ENCODE results near the gene ANXA7. TPM values are rescaled to one million over a fixed set of nuclear protein-coding genes. Genes with fewer than 3 reads are reported as not detected.
"Not testable (repeated sequence)": the region's sequence is repeated elsewhere in the genome, so short reads cannot be mapped to it uniquely, and the experiment has no call there.

Gene ANXA7
- total and polyA plus RNA-seq, 3 donors from 2014 or later: 43.9 to 76.3 (median 64.5) TPM

DNA sequence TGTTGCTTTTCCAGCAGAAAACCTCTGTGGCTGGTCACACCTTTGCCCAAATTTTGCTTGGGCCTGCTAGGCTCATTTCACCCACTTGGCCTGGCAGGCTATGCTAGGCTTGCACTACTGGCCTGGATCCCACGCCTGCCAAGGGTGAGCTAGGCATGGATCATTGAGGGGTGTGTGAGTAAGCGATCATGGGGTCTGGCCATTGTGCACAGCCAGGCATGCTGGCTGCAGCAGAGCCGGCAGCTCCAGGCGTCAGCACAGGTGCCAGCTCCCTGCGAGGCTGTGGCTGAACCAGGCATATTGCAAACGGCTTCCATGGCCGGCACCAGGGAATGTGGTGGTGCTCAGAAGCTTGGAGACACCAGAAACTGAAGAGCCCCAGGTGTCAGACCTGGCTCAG, 74.4 kb downstream of the ANXA7 start:
- no peaks in the 10 kb centered on the region for H3K36me3 ChIP-seq (ENCODE audit: low read depth, missing control alignments)
- no peaks in the 10 kb centered on the region for H3K27me3 ChIP-seq
- intact Hi-C loops (cut with DNase I; ENCODE audit: low total_unique reads): no loop called here
- TF ChIP-seq CTCF (IDR thresholded peaks at IDR 0.05): no peak
- TF ChIP-seq POLR2A (IDR thresholded peaks at IDR 0.05): no peak
- H3K9me3 ChIP-seq: no peaks in the 10 kb centered on the region
- no peak overlapping the region for H3K27ac ChIP-seq
- no peak overlapping the region for H3K4me3 ChIP-seq
- WGBS, 2 donors: 90 to 92% methylated on average over 7 of the region's 7 CpGs
- no peaks in the 10 kb centered on the region for H3K4me1 ChIP-seq
- DNase-seq: no peak

GRCh38 chr10:73338801-73339368, 75.0 kb downstream of the ANXA7 start:
- no peak for DNase-seq

DNA sequence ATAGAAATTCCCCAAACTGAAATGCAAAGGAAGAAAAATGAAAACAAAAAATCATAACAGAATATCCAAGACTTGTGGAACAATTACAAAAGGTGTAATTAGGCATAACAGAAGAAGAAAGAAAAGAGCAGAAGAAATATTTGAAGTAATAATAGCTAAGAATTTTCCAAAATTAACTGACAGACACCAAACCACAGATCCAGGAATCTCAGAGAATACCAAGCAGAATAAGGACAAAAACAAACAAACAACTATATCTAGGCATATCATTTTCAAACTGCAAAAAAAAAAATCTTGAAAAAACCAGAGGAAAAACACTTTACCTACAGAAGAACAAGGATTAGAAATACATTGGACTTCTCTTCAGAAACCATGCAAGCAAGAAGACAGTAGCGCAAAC, 80.7 kb downstream of the ANXA7 start:
- DNase-seq: no peak
- intact Hi-C loops (cut with DNase I; ENCODE audit: low total_unique reads): no loop called here
- H3K4me3 ChIP-seq: no peak overlapping the region
- TF ChIP-seq CTCF (IDR thresholded peaks at IDR 0.05) (no peak), POLR2A (IDR thresholded peaks at IDR 0.05) (no peak)
- 96 to 100% methylated on average over 1 of the region's 1 CpG for WGBS, 2 donors
- no peaks in the 10 kb centered on the region for H3K9me3 ChIP-seq
- H3K4me1 ChIP-seq: no peaks in the 10 kb centered on the region
- no peaks in the 10 kb centered on the region for H3K36me3 ChIP-seq (ENCODE audit: low read depth, missing control alignments)
- H3K27me3 ChIP-seq: no peaks in the 10 kb centered on the region
- H3K27ac ChIP-seq: no peak overlapping the region

More at GRCh38 chr10:73338801-73339368, 75.0 kb downstream of the ANXA7 start:
- WGBS, 2 donors: 92% methylated on average over 8 of the region's 8 CpGs
- no peak overlapping the region for H3K27ac ChIP-seq
- no peaks in the 10 kb centered on the region for H3K9me3 ChIP-seq
- no peak overlapping the region for H3K4me3 ChIP-seq
- H3K36me3 ChIP-seq (ENCODE audit: low read depth, missing control alignments): no peaks in the 10 kb centered on the region
- intact Hi-C loops (cut with DNase I; ENCODE audit: low total_unique reads): no loop called here
- H3K4me1 ChIP-seq: no peaks in the 10 kb centered on the region
- TF ChIP-seq CTCF (IDR thresholded peaks at IDR 0.05) (no peak), POLR2A (IDR thresholded peaks at IDR 0.05) (no peak)
- no peaks in the 10 kb centered on the region for H3K27me3 ChIP-seq

- no peaks in the 10 kb centered on the region for H3K4me1 ChIP-seq
- DNase-seq: no peak
- TF ChIP-seq CTCF (IDR thresholded peaks at IDR 0.05) (no peak), POLR2A (IDR thresholded peaks at IDR 0.05) (no peak)
Observed at GRCh38 chr10:73332379-73332778, 81.5 kb downstream of the ANXA7 start.

GRCh38 chr10:73328523-73328922, 85.3 kb downstream of the ANXA7 start:
- H3K4me1 ChIP-seq; intact Hi-C loops (cut with DNase I; ENCODE audit: low total_unique reads); H3K9me3 ChIP-seq; H3K27ac ChIP-seq; DNase-seq; H3K4me3 ChIP-seq; H3K27me3 ChIP-seq; H3K36me3 ChIP-seq (ENCODE audit: low read depth, missing control alignments): not testable (repeated sequence)
- no CpG with 5 or more reads among the region's 1 CpG for whole genome bisulfite sequencing, 2 donors

More at GRCh38 chr10:73332379-73332778, 81.5 kb downstream of the ANXA7 start:
- Histone ChIP-seq H3K9me3 (no peaks in the 10 kb centered on the region), H3K27ac (no peak overlapping the region), H3K27me3 (no peaks in the 10 kb centered on the region), H3K36me3 (ENCODE audit: low read depth, missing control alignments) (no peaks in the 10 kb centered on the region), H3K4me3 (no peak overlapping the region)
- 83 to 95% methylated on average over 2 of the region's 2 CpGs for WGBS, 2 donors
- intact Hi-C loops (cut with DNase I; ENCODE audit: low total_unique reads): no loop called here

- H3K9me3 ChIP-seq; DNase-seq; H3K27me3 ChIP-seq; intact Hi-C loops (cut with DNase I; ENCODE audit: low total_unique reads); H3K36me3 ChIP-seq (ENCODE audit: low read depth, missing control alignments); H3K27ac ChIP-seq; H3K4me1 ChIP-seq; H3K4me3 ChIP-seq: not testable (repeated sequence)
- 93 to 100% methylated on average over 3 to 4 of the region's 4 CpGs for WGBS, 2 donors
Observed at GRCh38 chr10:73325290-73325689, 88.6 kb downstream of the ANXA7 start.
